ENCODE measurements around the gene IMMP1L. TPM values are rescaled to one million over a fixed set of nuclear protein-coding genes. Genes with fewer than 3 reads are reported as not detected.

The IMMP1L gene
- total and polyA plus RNA-seq, 10 of the 15 experiments (the other 5 are each of a cell fraction or from before 2014, with no cell fraction given): 29.4 to 145 (median 85.8) TPM

- TF ChIP-seq E4F1 (IDR thresholded peaks at IDR 0.05; ENCODE audit: borderline replicate concordance, partially characterized antibody) (no peak), MTA3 (IDR thresholded peaks at IDR 0.05; ENCODE audit: borderline replicate concordance, low read length) (no peak), RUNX3 (IDR thresholded peaks at IDR 0.05; ENCODE audit: low read length) (peak; percentile 70), MXI1 (IDR thresholded peaks at IDR 0.05; ENCODE audit: low read depth, low read length) (no peak; the same call in 1 of the 2 replicates), FOS (IDR thresholded peaks at IDR 0.05; ENCODE audit: borderline replicate concordance, extremely low read depth, insufficient read length) (peak; percentile 90), CHD2 (IDR thresholded peaks at IDR 0.05; ENCODE audit: borderline replicate concordance, low read depth, low read length) (peak; percentile 94), NFXL1 (IDR thresholded peaks at IDR 0.05; ENCODE audit: borderline replicate concordance) (no peak), SUPT20H (IDR thresholded peaks at IDR 0.05; ENCODE audit: borderline replicate concordance, control insufficient read depth, low read depth, low read length) (no peak), PAX5 (IDR thresholded peaks at IDR 0.05; ENCODE audit: borderline replicate concordance, low read depth, low read length) (no peak), NR2C2 (IDR thresholded peaks at IDR 0.05; ENCODE audit: borderline replicate concordance, control insufficient read depth, insufficient read length, low read depth) (no peak), EED (IDR thresholded peaks at IDR 0.05; ENCODE audit: low read depth) (no peak), CUX1 (IDR thresholded peaks at IDR 0.05; ENCODE audit: insufficient replicate concordance, low read depth, low read length) (no peak), FOXK2 (IDR thresholded peaks at IDR 0.05) (no peak), POLR2A (IDR thresholded peaks at IDR 0.05; ENCODE audit: low read depth, low read length) (peak; percentile 97), HDGF (IDR thresholded peaks at IDR 0.05) (peak; percentile 67; the same call in 1 of the 2 replicates), SP1 (IDR thresholded peaks at IDR 0.05; ENCODE audit: low read depth, low read length) (peak; percentile 97), ASH2L (IDR thresholded peaks at IDR 0.05; ENCODE audit: borderline replicate concordance, low read depth) (peak; percentile 99), IRF4 (IDR thresholded peaks at IDR 0.05; ENCODE audit: low read depth, low read length) (no peak), RAD51 (IDR thresholded peaks at IDR 0.05) (no peak), RCOR1 (conservative IDR thresholded peaks at IDR 0.05; ENCODE audit: low read depth, low read length) (no peak), IRF5 (IDR thresholded peaks at IDR 0.05; ENCODE audit: borderline replicate concordance) (no peak), PAX8 (IDR thresholded peaks at IDR 0.05) (no peak)
Observed at GRCh38 chr11:31509429-31510345, at the start of gene IMMP1L, which contains the start of gene ELP4 (continued).

Data from GM12878 (cell line).